GM18867 (cell line): ENCODE data around the gene ARHGEF3.

ENCODE experiments used
- ATAC-seq: cut with Tn5 transposase; IDR thresholded peaks from one replicate; pipeline ENCODE4 v1.9.1; 2021; ENCODE audit warnings: mild to moderate bottlenecking, moderate library complexity; ENCODE audit not compliant: unreplicated experiment

Gene ARHGEF3

GRCh38 chr3:56796202-56796601, 5.5 kb downstream of the ARHGEF3 start:
- no peak for ATAC-seq

GRCh38 chr3:56795829-56796185, 5.9 kb downstream of the ARHGEF3 start:
- ATAC-seq, result no peak

- no peak for ATAC-seq
Observed at GRCh38 chr3:56795097-56795828, 6.5 kb downstream of the ARHGEF3 start.

GRCh38 chr3:56792193-56792592, 9.6 kb downstream of the ARHGEF3 start:
- ATAC-seq, result no peak

GRCh38 chr3:56790016-56790821, 11.5 kb downstream of the ARHGEF3 start:
- no peak for ATAC-seq

GRCh38 chr3:56789076-56789475, 12.7 kb downstream of the ARHGEF3 start:
- ATAC-seq, result no peak

- ATAC-seq, result no peak
Observed at GRCh38 chr3:56788521-56788920, 13.2 kb downstream of the ARHGEF3 start.

- ATAC-seq, result no peak
Observed at GRCh38 chr3:56787784-56788256, 13.9 kb downstream of the ARHGEF3 start.

- no peak for ATAC-seq
Observed at GRCh38 chr3:56787258-56787775, 14.4 kb downstream of the ARHGEF3 start.

GRCh38 chr3:56785499-56785898, 16.2 kb downstream of the ARHGEF3 start:
- no peak for ATAC-seq

- no peak for ATAC-seq
Observed at GRCh38 chr3:56784448-56785001, 17.2 kb downstream of the ARHGEF3 start.

- ATAC-seq, result peak; percentile 95
Observed at GRCh38 chr3:56783644-56784447, 17.9 kb downstream of the ARHGEF3 start.

- ATAC-seq, result no peak
Observed at GRCh38 chr3:56782906-56783305, 18.8 kb downstream of the ARHGEF3 start.

- no peak for ATAC-seq
Observed at GRCh38 chr3:56782215-56782614, 19.5 kb downstream of the ARHGEF3 start.

GRCh38 chr3:56781762-56782161, 20.0 kb downstream of the ARHGEF3 start:
- ATAC-seq, result no peak

GRCh38 chr3:56780936-56781335, 20.8 kb downstream of the ARHGEF3 start:
- no peak for ATAC-seq

- ATAC-seq, result no peak
Observed at GRCh38 chr3:56778893-56779292, 22.9 kb downstream of the ARHGEF3 start.

GRCh38 chr3:56776556-56776950, 25.2 kb downstream of the ARHGEF3 start:
- ATAC-seq, result no peak

GRCh38 chr3:56775838-56776555, 25.8 kb downstream of the ARHGEF3 start:
- no peak for ATAC-seq

GRCh38 chr3:56775445-56775837, 26.3 kb downstream of the ARHGEF3 start:
- ATAC-seq, result no peak
